ENCODE results near the gene VMO1.
"Not testable (repeated sequence)": the region's sequence is repeated elsewhere in the genome, so short reads cannot be mapped to it uniquely, and the experiment has no call there.

Gene VMO1, protein sequence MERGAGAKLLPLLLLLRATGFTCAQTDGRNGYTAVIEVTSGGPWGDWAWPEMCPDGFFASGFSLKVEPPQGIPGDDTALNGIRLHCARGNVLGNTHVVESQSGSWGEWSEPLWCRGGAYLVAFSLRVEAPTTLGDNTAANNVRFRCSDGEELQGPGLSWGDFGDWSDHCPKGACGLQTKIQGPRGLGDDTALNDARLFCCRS

DNA sequence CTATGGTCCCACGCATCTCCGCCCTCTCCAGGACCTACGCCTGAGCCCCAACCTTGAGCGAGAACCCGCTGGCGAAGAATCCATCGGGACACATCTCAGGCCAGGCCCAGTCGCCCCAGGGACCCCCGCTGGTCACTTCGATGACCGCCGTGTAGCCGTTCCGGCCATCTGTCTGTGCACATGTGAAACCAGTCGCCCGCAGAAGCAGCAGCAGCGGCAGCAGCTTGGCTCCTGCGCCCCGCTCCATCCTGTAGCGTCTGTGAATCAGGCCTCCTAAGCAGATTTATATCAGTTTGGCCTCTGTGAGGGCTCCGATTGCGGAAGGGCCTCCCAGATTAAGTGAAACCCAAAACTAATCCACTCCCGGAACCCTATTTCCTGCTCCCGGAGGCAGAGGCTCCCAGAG lies at the start of gene VMO1:
Gene VMO1, minus strand, starts transcription at position 259 of the 406 bp plus-strand sequence. Its CDS starts 12 bp downstream, at position 247.
- DNase-seq = no peak

DNA sequence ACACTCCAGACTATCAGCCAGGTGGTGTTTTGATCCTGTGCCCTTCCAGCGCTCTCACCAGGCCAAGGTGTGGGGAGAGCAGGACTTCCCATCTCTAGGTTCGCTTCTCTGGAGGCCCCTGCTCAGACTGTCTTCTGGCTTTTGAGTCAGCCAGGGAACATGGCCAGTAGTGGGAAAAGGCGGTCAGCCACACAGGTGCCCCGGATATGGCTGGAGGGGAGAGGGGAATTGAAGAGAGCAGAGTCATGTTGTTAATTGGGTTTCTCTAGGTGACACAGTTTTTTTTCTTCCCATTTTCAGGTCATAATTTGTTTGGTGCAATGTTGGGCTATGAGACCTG lies 48.5 kb upstream of the VMO1 start:
- no peak for DNase-seq

DNA sequence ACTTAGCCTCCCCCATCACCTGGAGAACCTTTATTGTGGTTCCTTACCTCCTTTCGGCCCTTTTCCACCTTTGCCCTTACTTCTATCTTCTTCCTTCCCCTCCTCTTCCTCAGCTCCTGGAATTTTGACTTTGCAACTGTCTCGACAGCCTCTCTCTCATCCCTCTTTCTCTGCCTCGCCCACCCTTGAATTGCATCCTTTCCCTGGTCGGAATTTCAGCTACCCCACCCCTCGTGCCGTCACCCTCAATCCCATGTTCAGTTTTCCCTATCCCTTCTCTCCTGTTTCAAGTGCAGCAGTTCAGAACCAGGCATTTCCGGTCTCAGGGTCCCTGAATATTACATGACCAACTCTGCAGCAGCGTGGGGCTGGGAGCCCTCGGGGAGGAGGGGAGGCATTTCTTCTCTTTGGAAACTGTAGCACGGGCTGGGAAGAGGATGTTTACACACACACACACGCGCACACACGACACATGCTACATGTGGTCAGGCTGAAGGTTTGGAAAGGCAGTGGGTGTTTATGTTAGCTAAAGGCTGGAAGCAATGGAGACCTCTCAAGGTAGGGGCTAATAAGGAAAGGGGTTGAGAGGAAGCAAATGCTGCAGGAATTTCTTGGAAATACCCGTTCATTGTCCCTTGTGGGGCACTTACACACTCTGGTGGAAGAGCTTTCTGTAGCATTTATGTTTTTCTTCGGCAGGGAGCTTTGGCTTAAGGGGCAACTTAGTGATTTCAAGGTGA lies 47.9 kb upstream of the VMO1 start:
- no peak for DNase-seq

DNA sequence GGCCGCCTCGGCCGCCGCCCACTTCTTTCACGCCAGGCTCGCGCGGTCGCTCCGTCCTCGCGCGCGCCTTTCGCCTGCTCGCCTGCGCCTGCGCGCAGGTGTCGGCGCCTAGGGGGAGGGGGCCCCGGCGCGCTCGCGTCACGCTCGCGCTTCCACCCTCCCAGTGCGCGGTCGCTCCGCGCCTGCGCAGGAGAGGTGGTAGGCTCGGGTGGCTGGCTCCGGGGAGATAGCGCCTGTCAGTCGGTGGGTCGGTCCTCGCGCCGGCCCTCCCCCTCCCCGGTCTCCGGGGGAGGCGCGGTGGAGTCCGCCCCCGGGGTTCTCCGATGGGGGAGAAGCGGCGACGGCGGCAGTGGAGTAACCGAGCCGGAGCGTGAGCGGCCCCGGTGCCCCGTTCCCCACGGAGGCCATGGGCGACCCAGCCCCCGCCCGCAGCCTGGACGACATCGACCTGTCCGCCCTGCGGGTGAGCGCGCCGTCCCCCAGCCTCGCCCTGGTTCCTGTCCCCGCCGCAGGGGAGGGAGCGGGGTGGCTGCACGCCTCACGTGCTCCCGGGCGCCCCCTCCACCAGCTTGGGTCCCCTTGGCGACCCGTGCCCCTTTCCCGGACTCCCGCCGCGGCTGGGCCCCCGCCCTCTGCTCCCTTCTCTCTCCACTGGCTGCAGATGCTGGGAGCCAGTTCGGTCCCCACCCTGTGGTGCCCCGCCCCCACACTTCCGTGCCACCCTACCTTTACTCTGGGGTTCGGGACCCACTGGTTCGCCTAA lies 47.2 kb upstream of the VMO1 start, which contains the start of gene MINK1:
Gene MINK1, plus strand, starts transcription at position 163 of the 763 bp plus-strand sequence. Its CDS starts 244 bp downstream, at position 407.
- peak; percentile 73 for DNase-seq

DNA sequence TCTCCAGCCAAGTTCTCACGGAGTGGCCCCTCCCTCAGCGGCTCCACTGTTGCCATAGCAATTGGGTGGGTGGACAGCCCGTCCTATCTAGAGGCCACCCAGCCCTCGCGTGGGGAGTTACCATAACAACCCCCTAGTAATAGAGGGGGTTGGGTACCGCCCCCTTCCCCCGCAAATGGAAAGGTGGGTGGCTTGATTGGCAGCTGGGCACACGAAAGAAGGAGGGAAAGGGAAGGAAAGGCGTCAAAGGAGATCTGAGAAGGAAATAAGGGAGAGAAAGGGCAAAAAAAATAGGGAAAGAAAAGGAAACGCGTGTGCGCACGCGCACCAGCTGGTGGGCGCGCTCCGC lies 46.6 kb upstream of the VMO1 start:
- DNase-seq = not testable (repeated sequence)

DNA sequence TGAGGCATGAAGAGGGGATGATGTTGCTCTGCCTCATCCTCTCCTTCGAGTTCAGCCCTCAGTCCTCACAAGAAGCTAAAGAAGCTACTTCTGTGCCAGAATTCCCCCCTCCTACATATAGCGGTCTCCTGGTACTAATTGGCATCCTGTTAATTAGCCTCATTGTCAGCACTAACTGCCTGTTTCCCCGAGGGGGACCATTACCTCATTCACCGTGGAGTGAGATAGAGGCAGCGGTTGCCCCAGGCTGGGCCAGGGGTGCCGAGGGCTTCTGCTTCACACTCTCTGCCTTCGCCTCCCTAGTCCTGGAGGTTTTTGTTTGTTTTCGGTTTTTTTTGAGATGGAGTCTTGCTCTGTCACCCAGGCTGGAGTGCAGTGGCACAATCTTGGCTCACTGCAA lies 41.2 kb upstream of the VMO1 start:
- DNase-seq = no peak

DNA sequence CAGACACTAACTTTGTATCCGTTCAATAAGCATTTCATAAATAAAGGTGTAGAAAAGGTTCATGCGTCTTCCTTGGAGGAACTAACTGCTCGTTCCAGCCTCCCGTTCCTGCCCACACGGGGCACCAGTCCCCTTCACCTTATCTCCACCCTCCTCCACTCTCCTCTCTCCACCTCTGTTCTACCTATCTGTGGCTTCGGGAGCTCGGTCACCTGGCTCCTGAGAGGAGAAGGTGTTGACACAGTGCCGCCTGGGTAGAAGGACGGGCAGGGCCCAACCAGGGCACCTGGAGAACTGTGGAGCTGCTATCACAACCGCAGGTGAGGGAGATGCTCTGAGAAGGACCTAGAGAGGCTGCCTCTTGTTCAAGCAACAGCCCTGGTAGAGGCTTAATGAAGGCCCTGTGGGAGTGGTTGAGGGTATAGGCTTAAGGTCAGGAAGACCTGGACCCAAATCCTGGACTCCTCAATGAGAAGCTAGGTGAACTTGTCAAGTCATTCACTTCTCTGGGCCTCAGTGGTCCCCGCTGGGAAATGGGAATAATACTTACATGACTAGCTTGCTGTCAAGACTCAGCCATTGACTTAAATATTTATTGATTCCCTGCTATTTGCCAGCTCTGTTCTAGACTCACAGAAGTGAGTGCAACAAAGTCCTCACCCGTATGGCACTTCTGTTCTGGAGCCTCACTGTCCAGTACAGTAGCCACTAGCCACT lies 37.4 kb upstream of the VMO1 start:
- DNase-seq = no peak

DNA sequence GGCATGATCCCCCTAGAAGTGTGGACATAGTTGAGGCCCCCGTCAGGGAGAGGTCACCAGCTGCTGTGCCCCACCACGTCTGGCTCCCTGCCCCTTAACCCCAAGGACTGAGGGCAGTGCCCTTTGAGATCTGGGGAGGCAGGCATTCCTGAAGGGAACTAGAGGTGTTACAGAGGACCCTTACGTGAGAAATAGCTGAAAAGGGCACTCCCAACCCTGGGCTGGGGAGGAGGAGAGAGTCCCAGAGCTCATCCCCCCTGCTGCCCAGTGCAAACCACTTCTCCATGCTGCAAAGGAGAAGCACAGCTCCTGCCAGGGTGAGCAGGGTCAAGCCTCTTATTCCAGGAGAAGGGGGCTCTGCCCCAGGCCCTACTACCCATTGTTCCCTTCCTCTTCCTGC lies 36.7 kb upstream of the VMO1 start:
- DNase-seq = no peak

DNA sequence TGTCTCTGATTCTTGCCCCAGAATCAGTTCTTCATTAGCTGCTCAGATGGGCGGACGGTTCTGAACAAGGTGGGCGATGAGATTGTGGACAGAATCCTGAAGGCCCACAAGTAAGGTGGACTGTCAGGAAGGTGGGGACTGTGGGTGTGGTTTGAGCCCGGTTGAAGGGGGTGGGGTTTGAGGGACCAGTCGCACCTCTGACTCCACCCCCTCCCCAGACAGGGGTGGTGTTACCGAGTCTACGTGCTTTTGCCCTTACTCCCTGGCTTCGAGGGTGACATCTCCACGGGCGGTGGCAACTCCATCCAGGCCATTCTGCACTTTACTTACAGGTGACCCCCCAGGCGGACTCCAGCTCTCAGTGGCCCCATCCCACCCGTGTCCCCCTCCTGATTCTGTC lies 32.1 kb upstream of the VMO1 start:
- no peak for DNase-seq

DNA sequence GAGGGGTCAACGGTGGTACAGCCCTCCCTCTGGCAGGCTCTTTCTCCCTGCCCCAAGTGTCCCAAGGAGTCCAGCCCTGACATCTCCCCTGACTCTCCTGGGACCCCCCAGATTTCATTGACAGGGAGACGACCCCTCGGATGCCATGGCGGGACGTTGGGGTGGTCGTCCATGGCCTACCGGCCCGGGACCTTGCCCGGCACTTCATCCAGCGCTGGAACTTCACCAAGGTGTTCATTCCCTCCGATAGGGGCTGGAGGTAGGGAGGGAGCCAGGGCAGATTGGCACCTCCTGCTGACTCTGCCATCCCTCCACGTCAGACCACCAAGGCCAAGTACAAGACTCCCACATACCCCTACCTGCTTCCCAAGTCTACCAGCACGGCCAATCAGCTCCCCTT lies 30.7 kb upstream of the VMO1 start:
- DNase-seq = no peak

DNA sequence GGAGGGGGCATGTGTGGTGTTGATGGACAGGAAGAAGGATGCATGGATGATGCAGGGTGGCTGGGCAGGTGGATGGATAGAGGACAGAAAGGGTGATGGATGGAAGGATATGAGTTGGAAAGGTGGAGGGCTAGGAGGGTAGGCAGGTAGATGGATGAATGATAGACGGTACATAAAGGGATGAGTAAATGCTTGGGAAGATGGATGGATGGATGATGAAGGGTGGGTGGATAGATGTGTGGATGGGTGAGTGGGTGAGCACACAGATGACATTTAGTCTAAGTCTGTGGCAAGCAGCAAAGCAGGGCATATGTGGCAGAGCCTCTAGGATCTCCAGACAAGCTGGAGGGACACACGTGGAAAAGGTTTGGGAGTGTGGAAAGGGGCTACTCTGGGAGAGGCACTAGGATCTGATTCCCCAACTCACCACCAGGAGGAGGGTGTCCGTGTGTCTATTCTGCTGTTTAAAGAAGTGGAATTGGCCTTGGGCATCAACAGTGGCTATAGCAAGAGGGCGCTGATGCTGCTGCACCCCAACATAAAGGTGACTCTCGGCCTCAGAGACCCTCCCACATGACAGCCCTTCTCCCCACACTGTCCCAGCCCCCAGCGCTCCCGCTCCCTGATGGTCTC lies 29.0 kb upstream of the VMO1 start:
- no peak for DNase-seq

DNA sequence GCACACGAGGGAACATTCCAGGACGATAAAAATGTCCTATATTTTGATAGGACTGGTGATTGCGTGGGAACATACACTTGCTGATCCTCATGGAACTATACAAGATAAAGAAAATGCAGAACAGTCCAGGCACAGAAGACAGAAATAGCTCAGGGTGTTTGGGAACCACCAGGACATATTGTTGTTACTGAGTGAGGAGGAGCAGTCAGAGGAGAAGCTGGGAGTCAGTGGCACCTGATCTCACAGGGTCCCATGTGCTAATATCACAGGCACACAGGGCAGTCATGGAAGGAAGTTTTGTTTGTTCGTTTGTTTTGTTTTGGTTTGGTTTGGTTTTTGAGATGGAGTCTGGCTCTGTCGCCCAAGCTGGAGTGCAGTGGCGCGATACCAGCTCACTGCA lies 26.5 kb upstream of the VMO1 start:
- no peak for DNase-seq

DNA sequence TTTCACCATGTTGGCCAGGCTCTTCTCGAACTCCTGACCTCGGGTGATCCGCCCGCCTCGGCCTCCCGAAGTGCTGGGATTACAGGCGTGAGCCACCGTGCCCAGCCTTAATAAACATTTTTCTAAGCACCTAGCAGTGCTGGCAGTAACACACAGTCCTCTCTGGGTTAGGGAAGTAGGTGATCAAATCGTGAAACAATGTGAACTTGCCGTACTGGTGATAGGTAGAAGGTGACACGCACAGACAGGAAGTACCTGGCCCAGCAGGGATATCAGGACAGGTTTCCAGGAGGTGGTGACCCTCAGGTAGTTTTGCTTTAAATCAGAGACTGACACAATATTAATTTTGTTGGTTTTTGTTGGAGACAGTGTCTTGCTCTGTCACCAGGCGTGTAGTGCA lies 25.3 kb upstream of the VMO1 start:
- no peak for DNase-seq

DNA sequence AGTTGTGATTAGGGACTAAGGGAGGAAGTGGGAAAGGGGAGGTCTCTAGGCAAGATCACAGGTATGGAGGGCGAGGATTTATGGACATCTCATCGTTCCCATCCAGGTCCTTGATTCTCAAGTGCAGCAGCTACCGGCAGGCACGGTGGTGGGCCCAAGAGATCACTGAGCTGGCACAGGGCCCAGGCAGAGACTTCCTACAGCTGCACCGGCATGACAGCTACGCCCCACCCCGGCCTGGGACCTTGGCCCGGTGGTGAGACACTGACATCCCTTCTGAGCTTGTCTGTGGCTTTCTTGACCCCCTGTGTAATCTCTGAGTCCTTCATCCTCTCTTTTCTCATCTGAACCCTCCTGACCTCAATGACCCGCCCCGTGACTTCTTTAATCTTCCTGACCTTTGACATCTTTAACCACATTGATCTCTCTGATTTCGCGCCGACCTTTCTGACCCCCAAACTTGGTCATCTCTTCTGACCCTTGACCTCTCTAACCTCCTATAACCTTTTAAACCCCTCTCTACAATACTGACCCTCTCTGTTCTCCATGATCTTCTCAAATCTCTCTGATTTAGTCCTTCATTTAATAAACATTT lies 24.6 kb upstream of the VMO1 start:
- DNase-seq = no peak

DNA sequence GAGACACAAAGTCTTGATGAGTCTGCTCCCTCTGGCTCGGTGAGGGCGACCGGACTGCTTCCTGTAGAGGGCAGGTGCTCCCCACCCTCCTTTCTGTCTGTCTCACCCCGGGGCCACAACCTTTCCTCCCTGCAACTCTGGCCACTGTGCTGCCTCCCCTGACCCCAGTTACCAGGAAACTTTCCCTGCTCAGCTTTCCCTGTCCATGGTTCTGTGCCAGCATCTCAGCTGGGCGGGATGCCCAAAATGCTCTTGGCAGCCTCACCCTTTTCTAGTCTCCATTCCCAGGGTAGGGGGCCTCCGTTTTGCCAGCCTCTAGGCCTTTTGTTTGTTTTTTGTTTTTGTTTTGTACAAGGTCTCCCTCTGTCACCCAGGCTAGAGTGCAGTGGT lies 22.2 kb upstream of the VMO1 start:
- DNase-seq = peak; percentile 72

DNA sequence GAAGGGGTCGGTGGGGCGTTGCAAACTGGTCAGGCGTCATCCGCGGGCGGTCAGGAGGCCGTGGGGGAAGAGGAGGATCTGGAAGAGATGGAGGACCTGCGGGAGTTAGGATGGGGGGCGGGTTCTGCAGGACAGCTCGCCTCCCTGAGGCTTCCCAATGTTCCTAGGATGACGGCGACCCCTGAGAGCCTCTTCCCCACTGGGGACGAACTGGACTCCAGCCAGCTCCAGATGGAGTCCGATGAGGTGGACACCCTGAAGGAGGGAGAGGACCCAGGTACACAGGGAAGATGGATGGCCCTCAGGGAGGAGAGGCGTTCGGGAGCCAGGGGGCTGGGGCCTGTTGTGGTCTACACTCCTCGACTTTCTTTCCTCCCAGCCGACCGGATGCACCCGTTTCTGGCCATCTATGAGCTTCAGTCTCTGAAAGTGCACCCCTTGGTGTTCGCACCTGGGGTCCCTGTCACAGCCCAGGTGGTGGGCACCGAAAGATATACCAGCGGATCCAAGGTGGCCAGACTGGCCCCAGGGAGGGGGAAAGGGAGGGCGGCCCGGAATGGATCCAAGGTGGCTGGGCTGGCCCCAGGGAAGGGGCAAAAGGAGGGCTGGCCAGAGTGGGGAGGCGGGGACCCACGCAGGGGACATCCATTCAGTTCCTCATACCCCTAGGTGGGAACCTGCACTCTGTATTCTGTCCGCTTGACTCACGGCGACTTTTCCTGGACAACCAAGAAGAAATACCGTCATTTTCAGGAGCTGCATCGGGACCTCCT lies 21.6 kb upstream of the VMO1 start:
- DNase-seq = no peak

DNA sequence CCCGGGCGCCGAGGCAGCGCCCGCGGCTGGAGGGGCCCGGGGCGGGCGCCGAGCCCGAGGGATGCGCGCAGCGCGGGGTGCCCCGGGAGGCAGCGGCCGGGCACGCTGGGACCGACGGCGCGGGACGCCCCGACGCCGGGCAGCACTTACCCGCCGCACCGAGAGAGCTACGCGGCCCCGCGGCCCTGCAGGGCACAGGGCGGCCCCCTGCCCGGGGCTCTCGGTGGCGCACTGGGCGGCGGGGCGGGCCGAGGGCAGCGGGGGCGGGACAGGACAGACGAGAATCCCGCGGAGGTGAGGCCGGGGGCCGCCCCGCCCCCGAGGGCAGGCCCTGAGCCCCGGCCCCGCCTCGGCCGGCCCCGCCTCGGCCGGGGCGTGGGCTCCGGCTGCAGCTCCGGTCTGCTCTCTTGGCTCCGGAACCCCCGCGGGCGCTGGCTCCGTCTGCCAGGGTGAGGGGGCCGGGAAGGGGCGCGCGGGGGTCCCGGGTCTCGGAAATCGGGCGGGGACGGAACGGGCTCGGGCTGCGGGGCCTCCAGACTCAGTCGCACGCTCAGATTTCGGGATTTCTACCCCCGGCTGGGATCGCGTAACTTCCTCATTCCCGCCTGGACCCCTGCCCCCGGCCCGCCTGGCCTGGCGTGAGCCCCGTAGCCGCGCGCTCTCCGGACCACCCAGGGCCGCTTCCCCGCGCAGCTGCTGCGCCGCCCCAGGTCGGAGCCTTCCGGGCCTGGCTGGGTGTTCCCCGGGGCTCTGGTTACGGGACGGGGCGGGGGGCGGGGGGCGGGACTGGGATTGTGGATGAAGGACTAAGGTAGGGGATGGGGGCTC lies 20.8 kb upstream of the VMO1 start, which contains the start of gene PLD2:
Gene PLD2, plus strand, starts transcription at position 376 of the 828 bp plus-strand sequence. CDS start 621 bp downstream, outside the sequence.
- peak; percentile 63 for DNase-seq

DNA sequence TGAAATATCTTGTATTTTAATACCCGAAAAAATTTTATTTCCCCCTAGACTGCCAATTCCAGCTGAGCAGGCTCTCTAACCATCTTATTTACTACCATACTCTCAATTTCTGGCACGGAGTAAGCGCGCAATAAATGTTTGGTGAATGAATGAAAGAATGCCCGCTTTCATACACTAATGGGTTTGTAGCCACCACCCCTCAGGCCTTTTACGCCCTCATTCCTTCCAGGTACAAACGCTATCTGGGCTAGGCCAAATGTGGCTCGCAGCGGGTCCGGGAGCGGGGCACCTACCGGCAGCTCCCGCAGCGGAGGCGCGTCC lies 20.3 kb upstream of the VMO1 start:
- DNase-seq = no peak

DNA sequence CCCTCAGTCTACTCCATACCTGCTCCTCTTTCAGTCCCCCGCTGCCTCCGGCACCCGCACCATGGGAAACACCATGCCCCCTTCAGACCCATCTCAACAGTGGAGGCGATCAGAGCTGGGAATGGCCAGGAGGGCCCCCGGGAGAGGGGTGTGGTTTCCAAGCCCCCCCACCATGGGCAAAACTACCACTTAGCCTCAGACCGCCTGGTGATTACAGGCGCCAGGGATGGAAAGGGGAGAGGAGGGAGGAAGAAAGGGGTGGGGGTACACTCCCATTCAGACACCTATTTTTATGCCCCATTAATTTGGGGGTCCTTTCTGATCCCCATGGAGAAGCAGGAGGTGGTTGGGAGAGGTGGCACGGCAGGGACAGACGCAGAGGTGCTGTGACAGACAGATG lies 16.1 kb upstream of the VMO1 start, which contains the start of gene C17orf114:
Gene C17orf114, minus strand, starts transcription at position 101 of the 400 bp plus-strand sequence.
- no peak for DNase-seq

DNA sequence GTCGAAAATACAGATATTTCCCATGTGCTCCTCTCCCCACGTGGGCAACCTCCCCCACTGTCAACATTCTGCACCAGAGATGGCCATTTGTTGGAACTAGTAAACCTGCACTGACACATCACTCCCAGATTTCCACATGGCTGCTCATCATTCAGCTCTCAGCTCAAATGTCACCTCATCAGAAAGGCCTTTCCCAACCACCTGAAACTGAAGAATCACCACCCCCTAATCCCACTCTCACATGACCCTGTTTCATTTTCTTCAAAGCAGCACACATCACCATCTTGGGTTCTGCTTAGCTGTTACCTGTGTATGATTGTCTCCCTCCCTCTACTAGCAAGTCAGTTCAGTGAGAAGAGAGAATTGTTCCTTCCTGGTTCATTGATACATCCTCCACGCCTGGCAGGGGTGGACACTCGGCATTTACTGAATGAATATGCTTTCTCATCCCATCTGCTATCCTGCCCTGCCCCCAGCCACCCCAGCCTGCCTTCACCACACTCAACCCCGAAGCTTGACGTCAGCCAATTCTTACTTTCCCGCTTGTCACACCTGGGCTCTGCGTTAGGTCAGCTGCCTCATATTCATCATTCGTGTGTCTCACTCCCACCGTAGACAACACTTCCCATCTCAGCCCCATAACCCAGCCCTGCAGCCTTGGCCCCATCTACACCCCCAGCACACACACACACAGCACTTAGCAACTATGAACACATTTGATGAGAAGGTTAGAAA lies 14.5 kb upstream of the VMO1 start:
- no peak for DNase-seq
